NT2/D1 (cell line): Measurements from ENCODE around the gene TXNDC5.

Experiments used
- YY1 ChIP-seq: IDR thresholded peaks from 2 replicates; pipeline ENCODE4 v1.6.1; 2011; ENCODE audit not compliant: insufficient read length, insufficient read depth
- ZNF274 ChIP-seq: IDR thresholded peaks from 2 replicates; pipeline ENCODE4 v1.6.1; 2011; ENCODE audit warnings: mild to moderate bottlenecking, low read depth, low read length

- TF ChIP-seq YY1 (no peak), ZNF274 (no peak)
These were observed at the start of gene TXNDC5 for GRCh38 chr6:7910654-7911344.
